NOMO-1 treated with dmso at 0.1 percent for 144 hours (cell line): ENCODE results near the gene NUDCD3.

Source experiments
- DNase-seq: peaks from one replicate; lab custom pipeline; 2025; ENCODE audit not compliant: unreplicated experiment; lab: John Stamatoyannopoulos, UW

NUDCD3 gene

DNA sequence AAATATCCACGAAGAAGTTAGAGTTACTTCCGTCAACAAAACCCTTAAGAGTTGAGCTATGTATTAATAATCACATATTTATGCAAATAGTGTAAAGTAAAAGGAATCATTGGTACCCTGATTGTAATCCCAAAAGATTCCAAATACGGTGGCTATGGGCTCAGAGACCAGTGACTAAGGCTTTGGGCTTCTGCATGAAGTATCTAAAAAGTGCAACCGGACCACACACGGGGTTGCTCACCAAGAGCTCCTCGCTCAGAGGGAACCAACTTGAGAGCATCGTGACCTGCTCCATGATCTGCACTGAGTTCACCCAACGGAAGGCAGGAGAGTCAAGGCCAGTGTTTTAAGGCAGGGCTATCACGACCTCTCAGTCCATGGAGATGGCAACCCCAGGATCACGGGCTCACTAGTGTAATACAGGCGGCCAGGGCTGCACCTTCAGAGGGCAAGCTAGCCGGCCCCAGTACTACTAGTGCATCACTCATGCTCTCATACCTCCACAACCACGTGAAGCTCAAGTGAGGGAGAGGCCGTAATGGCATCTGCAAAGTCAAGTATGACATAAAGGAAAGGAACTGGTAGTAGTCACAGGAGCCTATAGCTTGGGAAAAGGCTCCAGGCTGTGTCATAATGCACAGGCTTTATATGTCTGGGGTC lies 87.9 kb downstream of the NUDCD3 start:
- no peak for DNase-seq

DNA sequence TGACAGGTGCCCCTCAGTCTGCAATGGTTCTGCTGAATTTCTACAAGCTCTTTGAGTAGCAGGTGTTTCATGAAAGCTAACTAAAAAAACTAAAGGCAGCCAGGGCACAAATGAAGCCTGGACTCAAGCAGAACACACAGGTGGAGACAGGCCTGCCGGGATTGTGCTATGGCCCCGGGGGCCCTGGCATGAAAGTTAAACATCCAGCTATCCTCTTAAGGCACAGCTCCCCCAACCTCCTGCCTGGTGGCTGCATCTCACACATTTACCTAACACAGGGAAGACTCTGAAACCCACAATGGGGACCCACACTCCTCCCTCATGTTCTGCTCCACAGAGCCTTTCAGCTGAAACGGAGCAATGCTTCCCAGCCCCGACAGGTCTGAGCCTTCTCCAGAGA lies 88.8 kb downstream of the NUDCD3 start:
- DNase-seq: no peak

DNA sequence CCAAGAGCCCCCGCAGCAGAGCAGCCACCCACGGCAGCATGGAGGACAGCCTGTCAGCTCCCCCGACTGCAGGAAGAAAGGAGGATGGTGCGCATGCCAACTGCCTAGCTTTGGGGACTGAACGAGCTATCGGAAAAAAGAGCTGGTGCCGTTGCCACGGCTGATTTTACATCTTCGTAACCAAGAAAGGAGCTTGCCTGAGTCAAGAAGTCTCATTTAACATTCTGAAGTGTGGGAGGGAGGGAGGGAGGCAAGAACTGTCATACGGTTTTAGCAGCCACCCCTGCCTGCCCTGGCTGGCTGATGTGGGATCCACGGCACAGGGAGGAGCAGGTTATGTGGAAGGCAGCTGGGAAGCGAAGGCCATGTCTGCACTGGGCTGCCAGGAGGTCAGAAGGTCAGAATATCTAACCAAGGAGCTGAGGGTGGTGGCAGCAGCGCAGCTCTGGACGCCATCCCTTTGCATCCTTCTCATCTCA lies 90.4 kb downstream of the NUDCD3 start:
- DNase-seq: no peak

DNA sequence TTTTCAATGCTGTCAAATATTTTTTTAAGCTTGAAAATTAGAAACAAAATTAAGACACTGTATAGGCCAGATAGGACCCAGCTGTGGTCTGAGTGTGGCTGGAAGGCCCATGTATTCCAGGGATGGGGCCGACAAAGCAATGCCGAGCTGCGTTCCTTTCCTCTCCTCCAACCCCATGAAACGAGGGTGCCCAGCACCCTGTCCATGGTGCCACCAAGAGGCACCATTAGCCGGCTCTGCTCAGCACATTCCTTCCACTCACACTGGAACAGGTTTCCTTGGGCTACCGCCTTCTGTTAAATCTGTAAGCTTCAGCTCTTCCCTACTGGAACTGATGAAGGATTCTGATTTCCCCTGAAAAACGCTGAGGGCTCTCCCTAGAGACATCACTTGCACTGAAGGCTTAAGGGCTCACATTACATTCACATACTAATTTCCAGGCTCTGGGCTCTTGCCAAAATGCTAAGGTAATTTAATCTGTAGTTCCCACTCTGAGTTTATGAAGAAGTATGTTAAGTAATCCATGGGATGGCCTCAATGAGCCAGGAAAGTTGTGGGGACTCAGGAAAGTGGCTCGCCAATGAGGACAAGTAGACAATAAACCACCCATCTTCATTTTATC lies 91.4 kb downstream of the NUDCD3 start:
- DNase-seq: no peak

DNA sequence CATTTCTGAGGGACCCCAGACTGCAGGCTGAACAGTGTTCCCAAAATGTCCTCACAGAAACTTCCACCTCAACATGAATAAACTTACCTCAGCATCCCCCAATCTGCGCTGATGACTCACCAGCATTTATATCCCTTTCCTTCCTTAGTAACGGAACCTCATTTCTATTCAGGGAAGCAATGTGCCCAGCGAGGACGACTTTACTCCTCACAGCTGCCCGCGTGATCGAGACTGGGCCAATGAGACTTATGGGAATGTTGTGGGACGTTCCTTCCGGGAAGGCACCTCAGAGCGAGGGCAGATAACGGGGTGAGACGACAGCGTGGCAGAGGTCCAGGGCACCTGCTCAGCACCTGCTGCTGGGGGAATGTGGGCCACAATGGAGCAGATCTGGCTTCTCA lies 91.9 kb downstream of the NUDCD3 start:
- no peak for DNase-seq

DNA sequence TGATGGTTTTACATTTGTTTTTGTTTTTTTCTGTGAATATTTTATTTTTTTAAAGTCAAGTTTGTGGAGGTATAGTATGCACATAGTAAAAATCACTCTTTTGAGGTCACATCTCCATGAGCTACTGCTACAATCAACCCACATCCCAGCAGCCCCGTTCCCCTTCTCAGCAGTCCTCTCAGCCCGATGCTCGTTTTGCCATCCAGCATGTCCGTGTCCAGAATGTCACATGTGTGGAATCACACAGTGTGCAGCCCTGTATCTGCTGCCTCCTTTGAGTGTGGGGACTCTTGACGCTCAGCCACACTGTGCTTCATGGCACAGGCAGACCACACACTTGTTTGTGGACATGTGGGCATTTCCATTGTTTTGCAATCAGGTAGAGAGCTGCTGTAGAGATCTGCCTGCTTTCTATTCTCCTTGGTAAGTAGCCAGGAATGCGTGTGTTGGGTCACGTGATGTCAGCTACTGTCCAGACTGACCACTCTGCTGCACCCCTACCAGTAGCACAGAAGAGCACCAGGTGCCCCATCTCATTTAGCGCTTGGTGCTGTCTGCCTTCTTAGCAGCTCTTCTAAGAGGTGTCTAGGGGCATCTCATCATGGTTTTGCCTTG lies 93.4 kb downstream of the NUDCD3 start:
- DNase-seq: no peak

DNA sequence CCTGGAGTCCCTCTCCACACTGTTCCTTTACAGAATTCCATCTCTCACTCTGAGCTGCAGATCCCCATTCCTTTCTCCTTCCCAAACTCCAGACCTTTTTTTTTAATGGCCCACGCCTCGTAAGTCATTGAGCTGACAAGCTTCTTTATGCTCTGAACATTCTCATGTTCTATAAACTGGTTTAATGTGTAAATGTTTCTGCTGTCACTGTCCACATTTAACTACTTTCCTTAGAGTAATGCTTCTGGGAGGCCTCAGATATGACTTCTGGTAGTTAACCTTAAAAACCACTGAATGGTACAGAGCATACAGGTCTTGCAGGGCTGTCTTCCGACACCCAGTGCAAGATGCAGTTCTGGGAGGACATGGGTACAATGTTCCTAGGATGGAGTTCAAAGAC lies 94.0 kb downstream of the NUDCD3 start:
- no peak for DNase-seq

DNA sequence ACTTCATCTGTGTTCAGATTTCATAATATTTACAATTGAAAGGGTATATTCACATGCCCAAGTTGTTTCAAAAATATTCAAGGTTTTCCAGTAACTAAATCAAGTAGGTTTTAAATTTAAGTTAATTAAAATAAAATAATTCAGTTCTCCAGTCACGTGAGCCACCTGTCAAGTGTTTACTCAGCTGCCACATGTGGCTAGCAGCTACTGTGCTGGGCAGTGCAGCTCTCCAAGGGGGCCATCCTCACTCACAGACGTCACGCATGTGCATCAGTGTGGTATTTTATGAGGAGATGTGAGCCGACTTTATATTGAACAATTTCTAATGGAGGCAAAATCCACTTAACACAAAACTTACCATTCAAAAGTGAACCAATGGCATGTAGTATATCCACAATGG lies 95.4 kb downstream of the NUDCD3 start:
- DNase-seq: no peak

DNA sequence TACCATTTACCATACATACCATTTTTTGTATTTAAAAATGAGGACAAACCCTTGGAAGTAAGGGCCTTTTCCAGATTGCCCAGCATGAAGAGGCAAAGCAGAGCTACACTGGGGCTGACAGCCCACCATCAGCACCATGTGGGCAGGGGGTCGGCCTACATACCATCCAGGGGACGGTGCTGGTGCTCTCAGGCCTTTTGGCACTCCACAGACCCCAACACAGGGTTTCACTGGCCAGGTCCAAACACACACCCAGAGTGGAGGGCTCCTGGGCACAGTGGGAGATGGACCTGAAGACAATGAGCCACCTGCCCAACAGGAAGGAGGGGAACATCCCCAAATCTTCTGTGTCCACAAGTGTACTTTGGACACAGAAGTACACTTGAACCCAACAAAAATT lies 95.8 kb downstream of the NUDCD3 start:
- DNase-seq: no peak

DNA sequence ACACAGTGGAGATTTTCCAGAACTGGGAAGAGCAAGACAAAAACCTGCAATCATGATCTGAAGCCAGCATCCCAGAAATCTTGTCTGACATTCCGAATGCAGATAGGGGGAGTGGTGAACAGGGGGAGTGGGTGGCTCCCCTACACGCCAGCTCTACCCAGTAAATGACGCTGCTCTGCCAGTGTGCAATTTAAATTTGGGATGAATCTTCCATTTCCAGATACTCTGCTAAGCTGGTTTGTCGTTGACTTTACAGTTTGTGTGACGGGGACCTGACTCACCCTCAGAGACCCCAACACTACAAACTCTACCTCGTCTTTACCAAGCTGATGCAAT lies 96.4 kb downstream of the NUDCD3 start:
- no peak for DNase-seq

DNA sequence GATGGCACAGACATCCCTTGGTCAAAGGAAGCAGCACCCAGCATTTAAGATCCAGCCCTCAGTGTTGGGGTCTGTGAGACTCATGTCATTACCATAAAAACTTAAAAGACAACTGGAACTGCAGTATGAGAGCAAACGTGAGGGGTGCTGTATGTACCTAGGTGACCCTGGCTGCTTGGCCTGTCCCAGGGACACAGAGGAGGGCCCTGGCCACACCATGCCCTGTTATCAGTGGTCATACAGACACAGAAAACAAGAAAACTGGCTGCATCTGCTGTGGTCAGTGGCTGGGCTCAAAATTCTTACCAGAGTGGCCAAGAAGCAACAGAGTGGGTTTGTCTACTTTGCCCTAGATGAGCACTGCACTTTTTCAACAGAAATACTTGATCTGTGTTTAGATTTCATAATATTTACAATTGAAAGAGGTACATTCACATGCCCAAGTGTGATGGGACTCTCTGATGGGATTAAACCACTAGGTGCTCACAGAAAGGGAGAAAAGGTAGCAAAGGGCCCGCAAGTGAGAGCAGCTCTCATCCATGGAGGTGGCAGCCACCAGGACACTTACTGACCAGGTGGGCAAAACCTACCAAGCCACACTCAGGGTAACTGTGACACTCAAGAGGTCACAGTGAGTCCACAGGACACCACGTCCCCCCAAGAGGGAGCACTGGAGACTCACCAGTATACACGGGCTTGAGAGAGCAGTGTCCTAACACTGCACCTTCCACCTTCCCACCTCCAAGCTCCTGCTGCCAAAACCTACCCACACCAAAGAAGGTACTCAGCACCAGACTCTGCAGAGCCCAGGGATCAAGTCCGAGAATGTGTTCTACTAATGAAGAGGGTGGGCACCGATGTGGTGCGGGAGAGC lies 97.0 kb downstream of the NUDCD3 start:
- DNase-seq: no peak

DNA sequence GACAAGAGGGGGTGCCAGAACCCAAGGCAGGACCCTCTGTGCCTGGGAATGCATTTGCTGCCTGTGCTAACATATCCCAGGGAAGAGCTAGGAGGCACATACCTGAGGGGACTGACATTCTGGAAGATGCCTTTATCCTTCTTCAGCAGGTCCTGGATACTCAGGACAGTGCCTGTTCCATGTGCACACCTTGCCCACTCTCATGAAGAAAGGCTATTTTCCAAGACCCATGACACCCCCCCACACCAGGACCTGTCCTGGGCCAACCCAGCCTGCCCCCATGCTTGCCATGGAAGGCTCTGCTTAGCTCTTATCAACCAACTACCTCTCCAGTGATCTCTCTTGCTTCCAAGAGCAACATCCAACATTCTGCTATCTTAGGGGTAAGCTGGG lies 97.8 kb downstream of the NUDCD3 start:
- DNase-seq: no peak

DNA sequence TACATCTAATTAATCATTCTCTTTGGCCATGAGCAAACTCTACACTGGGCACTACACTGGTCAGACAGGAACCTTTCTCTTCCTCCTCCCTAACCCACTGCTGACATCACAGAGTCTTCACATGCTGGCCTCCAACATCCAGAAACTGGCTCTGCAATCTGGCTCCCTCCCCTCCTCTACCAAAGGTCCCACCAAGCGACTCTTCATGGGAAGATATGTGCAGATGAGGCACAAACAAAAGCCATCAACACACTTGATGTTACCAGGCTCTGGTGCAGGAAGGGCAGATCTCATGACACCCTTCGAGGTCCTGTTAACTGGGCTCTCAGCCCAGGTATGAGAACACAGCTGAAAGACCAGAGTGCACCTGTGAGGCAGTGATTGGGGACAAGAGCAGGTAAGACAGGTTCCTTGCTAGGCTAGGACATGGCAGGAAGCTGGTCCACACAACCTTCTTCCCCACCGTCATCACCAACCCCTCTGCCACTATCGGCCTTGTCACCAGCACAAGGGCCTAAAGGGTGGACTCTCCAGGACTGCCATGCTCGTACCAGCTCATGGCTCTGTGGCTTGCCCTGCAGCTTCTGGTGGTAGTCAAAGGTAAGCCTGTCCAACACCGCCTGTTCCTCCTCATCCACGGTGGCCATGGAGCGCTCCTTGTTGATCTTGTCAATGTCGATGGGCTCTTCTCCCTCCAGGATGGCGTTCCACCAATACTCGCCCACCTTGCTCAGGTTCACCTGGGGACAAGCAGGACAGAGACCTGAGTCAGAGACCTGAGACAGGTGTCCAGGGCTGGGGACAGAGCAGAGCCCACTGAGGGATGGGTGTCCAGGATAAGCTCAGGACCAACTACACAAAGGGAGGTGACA lies 98.5 kb downstream of the NUDCD3 start:
- DNase-seq: no peak

DNA sequence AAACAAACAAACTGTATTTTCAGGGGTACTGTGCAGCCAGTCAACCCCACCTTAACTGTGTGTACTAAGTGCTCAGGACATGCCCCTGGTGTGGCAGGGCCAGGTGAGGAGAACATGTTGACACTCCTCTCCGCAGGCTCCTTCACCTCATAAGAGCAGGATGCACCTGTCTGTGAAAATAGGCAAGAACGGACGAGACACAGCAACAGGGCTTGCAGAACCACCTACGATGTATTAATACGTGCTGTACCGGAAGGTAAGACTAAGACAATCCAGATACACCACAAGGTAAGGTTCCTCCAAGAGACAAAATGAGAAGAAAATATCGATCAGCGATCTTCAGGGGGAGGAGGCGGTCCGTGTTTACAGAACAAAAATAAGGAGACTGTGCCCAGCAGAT lies 99.3 kb downstream of the NUDCD3 start:
- DNase-seq: no peak

DNA sequence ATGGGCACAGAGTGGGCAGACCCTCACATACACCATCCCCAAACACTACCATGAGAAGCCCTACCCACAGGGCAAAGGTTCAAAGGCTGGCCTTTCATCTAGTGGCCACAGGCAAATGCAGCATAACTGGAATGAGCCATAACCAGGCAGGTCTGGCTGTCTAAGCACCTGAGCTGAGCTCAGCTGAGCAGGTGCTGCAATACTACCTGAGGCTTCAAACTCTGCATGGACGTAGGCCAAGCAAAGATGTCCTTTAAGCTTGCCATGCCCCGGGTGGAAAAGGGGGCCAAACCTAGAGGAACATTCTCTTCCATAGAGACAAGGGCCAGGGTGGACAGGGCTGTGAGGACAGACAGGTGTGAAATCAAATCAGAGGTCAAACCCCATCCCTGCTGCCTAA lies 99.8 kb downstream of the NUDCD3 start:
- no peak for DNase-seq

DNA sequence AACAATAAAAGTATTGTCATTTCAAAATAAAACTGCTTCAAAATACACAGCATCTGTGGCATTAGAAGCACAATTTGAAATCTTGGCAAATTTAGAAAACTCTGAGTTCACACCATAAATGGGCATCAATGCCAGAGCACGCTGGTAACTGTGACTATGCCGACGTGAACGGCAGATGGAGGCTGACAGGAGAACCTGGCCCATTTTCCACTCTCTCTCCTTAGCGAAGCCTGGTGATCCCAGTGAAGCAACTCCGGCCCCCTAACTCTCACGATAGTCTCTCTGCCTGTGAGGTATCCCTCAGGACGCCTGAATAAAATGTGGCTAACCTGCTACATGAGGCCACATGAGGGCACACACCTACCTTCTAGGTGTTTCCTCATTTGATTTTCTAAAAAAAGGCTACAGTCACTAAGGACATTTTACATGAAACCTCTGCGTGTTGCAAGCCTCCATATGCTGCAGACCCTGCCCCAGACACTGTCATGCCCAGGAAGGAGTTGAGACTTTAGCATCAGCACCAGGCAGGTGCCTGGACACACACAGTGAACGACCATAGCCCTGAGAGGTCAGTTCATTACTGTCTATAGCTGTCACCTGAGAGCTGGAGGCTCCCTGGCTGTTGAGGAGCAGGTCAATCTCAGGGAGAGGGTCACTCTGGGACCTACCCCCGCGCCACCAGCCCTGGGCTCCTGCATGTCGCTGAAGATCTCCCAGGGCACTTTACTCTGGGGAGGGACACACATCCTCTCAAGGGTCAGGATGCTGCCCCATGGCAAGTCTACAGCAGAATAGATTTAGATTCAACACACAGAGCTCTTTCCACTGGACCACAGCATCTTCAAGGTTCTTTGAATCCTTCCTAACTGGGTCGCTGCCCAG lies 102.1 kb downstream of the NUDCD3 start:
- DNase-seq: no peak

DNA sequence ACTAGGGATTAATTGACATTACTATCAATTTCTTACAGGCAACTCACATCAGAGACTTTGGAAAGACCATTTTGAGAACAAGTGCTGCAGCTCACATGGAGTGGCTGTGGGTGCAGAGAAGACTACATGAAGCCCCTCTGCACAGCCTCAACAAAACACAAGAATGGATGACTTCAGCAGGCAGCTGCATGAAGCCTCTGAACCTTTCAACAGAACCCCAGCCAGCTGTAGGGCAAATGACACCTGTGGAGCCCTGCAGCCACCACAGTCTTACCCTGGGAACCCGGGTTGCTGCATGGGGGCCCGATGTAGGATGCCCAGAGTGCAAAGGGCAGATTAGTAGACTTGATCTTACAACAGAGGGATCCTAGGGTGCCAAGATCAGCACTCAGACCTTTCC lies 103.1 kb downstream of the NUDCD3 start:
- no peak for DNase-seq

DNA sequence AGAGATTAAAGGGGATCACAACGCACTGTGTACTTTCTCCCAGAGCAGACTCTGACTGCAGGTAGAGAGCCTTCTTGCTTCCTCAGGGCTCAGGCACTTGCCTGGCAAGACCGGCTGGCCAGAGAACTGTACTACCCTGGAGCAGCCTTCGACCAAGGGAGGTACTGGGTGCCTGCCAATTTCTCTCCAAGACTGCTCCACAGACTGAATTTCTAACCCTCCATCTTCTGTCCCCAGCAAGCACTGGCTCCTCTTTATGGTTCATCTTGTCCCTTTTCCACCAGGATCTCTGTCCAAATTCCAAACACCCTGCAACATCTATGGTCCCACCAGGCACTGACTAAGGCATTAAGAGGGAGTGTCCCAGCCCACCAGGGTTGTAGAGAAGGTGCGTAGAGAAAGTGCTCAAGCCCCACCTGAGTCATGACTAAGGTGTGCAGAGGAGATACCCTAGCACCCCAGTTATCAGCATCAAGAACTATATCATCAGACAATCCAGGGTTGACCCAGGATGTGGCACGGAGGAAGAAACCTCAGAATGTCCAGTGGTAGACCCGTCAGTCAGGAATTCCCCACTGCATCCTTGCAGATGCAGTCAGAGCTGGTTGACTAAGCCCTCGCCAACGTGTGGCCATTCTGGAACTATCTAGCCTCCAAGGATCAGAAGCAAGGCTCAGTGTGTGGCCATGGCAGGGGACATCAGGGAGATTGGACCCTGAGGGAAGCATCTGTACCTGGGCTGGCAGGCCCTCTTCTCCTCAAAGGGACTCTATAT lies 104.1 kb downstream of the NUDCD3 start:
- DNase-seq: no peak
